ENCODE measurements around the gene DDX25. TPM values are rescaled to one million over a fixed set of nuclear protein-coding genes. Genes with fewer than 3 reads are reported as not detected.
A peak's percentile ranks its signal among the peaks of the same experiment; 100 is the strongest.
"Not testable (repeated sequence)": the region's sequence is repeated elsewhere in the genome, so short reads cannot be mapped to it uniquely, and the experiment has no call there.

The DDX25 gene
- total RNA-seq (2014; rRNA removed; shearing (Covaris generic)) = not detected in 2 replicates
- polyA plus RNA-seq (2014; cell fraction: nucleus; rRNA removed) = not detected in 2 replicates

- DNase-seq (ENCODE audit: extremely low read depth, low read depth) = no peak
These were observed at the start of gene DDX25 for GRCh38 chr11:125903711-125904659. Gene DDX25 (plus strand): TSS chr11:125904508. CDS start chr11:125904518, 10 bp downstream.

GRCh38 chr11:125857670-125858069 is 46.6 kb upstream of the DDX25 start:
- not testable (repeated sequence) for DNase-seq (ENCODE audit: extremely low read depth, low read depth)

GRCh38 chr11:125862786-125863185 is 41.5 kb upstream of the DDX25 start:
- DNase-seq (ENCODE audit: extremely low read depth, low read depth) = not testable (repeated sequence)

GRCh38 chr11:125865354-125865753 is 39.0 kb upstream of the DDX25 start:
- DNase-seq (ENCODE audit: extremely low read depth, low read depth) = not testable (repeated sequence)

GRCh38 chr11:125869521-125869920 is 34.8 kb upstream of the DDX25 start:
- no peak for DNase-seq (ENCODE audit: extremely low read depth, low read depth)

- DNase-seq (ENCODE audit: extremely low read depth, low read depth) = peak; percentile 30
These were observed 32.7 kb upstream of the DDX25 start for GRCh38 chr11:125871391-125872137.

GRCh38 chr11:125872138-125872491 is 32.2 kb upstream of the DDX25 start:
- no peak for DNase-seq (ENCODE audit: extremely low read depth, low read depth)

- DNase-seq (ENCODE audit: extremely low read depth, low read depth) = no peak
These were observed 30.3 kb upstream of the DDX25 start for GRCh38 chr11:125873881-125874555.

- peak; percentile 57 for DNase-seq (ENCODE audit: extremely low read depth, low read depth)
These were observed 29.7 kb upstream of the DDX25 start for GRCh38 chr11:125874556-125875124.

- no peak for DNase-seq (ENCODE audit: extremely low read depth, low read depth)
These were observed 23.0 kb upstream of the DDX25 start for GRCh38 chr11:125881291-125881690.

- DNase-seq (ENCODE audit: extremely low read depth, low read depth) = no peak
These were observed 20.9 kb upstream of the DDX25 start for GRCh38 chr11:125883375-125883774.

- DNase-seq (ENCODE audit: extremely low read depth, low read depth) = no peak
These were observed 17.3 kb upstream of the DDX25 start for GRCh38 chr11:125886997-125887372.

GRCh38 chr11:125887373-125888324 is 16.7 kb upstream of the DDX25 start, which contains the start of gene HYLS1:
Gene HYLS1 (plus strand): TSS chr11:125887668. CDS start chr11:125899369, 11,701 bp downstream.
- peak; percentile 80 for DNase-seq (ENCODE audit: extremely low read depth, low read depth)

GRCh38 chr11:125890447-125891100 is 13.7 kb upstream of the DDX25 start:
- no peak for DNase-seq (ENCODE audit: extremely low read depth, low read depth)

GRCh38 chr11:125892071-125892470 is 12.2 kb upstream of the DDX25 start:
- no peak for DNase-seq (ENCODE audit: extremely low read depth, low read depth)

GRCh38 chr11:125892994-125893393 is 11.3 kb upstream of the DDX25 start:
- no peak for DNase-seq (ENCODE audit: extremely low read depth, low read depth)

- no peak for DNase-seq (ENCODE audit: extremely low read depth, low read depth)
These were observed 2.4 kb upstream of the DDX25 start for GRCh38 chr11:125901872-125902271.

GRCh38 chr11:125902277-125902926 is 1.9 kb upstream of the DDX25 start:
- DNase-seq (ENCODE audit: extremely low read depth, low read depth) = no peak
